Stimulated activated CD8-positive, alpha-beta memory T cell treated with anti-CD3 and anti-CD28 coated beads, Interleukin-7, amount 100 ng/mL, for 4 hours (primary cell): ENCODE results near the gene PDXDC1.
"Not testable (repeated sequence)": the region's sequence is repeated elsewhere in the genome, so short reads cannot be mapped to it uniquely, and the experiment has no call there.

Source experiments
- DNase-seq, 2 donors: peaks; one replicate each; pipeline ENCODE4 v3.0.0-alpha.2; 2020; ENCODE audit warnings: low read depth in 2 of 2

The PDXDC1 gene

GRCh38 chr16:15159671-15160070, 184.8 kb downstream of the PDXDC1 start:
- not testable (repeated sequence) for DNase-seq

DNA sequence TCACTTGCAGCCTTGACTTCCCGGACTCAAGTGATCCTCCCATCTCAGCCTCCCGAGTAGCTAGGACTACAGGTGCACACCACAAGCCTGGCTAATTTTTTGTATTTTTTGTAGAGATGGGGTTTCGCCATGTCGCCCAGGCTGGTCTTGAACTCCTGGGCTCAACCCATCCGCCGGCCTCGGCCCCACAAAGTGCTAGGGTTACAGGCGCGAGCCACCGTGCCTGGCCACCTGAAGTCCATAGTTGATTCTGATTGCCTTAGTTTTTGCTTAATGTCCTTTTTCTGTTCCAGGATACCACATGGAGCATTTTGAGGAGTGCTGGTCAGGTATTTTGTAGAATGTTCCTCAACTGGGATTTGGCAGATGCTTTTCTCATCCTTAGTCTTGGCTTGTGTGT, 185.7 kb downstream of the PDXDC1 start:
- not testable (repeated sequence) for DNase-seq

- DNase-seq, result not testable (repeated sequence)
Observed at GRCh38 chr16:15163055-15163454, 188.2 kb downstream of the PDXDC1 start.

DNA sequence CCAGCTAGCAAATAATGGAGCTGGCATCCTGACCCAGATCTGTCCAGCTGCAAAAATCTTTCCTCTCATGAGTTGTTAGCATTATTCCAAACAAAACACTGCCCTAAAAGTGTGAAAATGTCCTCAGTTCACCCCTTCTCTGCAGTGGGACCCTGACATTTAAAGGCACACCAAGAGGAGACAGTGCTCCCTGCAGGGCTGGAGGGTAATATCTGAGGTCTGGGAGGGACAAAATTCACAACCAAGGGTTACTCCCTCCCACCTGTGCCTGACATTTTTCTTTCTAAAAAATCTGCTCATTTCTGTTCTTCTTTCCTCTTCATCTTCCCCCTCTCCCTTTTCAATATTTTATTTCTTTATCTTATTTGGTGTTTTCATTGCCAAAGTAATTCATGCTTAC, 191.4 kb downstream of the PDXDC1 start:
- DNase-seq, result not testable (repeated sequence)

DNA sequence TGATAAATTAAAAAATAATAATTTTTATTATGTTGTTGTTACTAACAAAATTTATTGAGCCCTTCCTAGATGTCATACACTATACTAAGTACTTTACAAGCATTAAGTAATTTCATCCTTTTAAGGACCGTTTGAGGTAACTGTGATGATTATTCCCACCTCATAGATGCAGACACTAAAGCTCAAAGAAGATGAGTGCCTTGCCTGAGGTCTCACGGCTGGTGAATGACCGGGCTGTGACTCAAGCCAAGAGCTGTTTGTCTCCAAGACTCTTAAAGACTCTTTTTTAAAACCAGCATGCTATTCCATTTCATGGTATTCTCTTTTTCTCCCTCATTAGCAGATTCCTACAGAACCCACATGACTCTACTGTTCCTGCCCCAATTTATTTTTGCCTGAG, 193.5 kb downstream of the PDXDC1 start:
- not testable (repeated sequence) for DNase-seq

- DNase-seq, result not testable (repeated sequence)
Observed at GRCh38 chr16:15168953-15169652, 194.3 kb downstream of the PDXDC1 start.

GRCh38 chr16:15179909-15180308, 205.1 kb downstream of the PDXDC1 start:
- not testable (repeated sequence) for DNase-seq

GRCh38 chr16:15180946-15181345, 206.1 kb downstream of the PDXDC1 start:
- not testable (repeated sequence) for DNase-seq

GRCh38 chr16:15184000-15184399, 209.2 kb downstream of the PDXDC1 start:
- not testable (repeated sequence) for DNase-seq
